ENCODE results near the gene PRKAB2. TPM values are rescaled to one million over a fixed set of nuclear protein-coding genes. Genes with fewer than 3 reads are reported as not detected.

PRKAB2 gene
- total and polyA plus RNA-seq, 2 of the 13 experiments (the other 11 are each of a cell fraction or from before 2014, with no cell fraction given) = 44.0 to 118 TPM

DNA sequence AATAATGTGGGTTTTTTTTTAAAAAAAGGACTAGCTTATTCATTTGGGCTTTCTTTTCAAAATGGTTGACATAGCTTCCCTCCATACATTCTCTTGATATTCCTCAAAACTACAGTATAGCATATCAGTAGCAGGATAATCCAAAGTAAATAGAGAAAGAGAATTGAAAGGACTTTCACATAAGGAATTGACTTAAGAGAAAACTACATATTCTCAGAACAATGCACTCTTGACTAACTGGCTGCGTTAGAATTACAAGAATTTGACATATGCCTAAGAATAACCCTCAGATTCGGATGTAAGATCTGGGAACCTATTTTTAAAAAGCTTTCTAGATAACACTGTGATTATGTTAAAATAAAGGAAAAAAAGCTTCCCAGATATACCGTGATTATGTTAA, 3.1 kb downstream of the PRKAB2 start (continued):
- TF ChIP-seq, protein P1, sequence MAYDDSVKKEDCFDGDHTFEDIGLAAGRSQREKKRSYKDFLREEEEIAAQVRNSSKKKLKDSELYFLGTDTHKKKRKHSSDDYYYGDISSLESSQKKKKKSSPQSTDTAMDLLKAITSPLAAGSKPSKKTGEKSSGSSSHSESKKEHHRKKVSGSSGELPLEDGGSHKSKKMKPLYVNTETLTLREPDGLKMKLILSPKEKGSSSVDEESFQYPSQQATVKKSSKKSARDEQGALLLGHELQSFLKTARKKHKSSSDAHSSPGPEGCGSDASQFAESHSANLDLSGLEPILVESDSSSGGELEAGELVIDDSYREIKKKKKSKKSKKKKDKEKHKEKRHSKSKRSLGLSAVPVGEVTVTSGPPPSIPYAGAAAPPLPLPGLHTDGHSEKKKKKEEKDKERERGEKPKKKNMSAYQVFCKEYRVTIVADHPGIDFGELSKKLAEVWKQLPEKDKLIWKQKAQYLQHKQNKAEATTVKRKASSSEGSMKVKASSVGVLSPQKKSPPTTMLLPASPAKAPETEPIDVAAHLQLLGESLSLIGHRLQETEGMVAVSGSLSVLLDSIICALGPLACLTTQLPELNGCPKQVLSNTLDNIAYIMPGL (CRISPR knock-in tag; IDR thresholded peaks at IDR 0.05; ENCODE audit: borderline replicate concordance in 1 of 2, low read depth in 1 of 2) = 0 out of 4 replicates have a peak, but pooled peaks of 1 of the 2 experiments have one; percentile 3
- TF ChIP-seq FOXA1 (IDR thresholded peaks at IDR 0.05) (no peak), FOXA1 (CRISPR knock-in tag; IDR thresholded peaks at IDR 0.05) (peak; percentile 49)
- TF ChIP-seq, protein P2, sequence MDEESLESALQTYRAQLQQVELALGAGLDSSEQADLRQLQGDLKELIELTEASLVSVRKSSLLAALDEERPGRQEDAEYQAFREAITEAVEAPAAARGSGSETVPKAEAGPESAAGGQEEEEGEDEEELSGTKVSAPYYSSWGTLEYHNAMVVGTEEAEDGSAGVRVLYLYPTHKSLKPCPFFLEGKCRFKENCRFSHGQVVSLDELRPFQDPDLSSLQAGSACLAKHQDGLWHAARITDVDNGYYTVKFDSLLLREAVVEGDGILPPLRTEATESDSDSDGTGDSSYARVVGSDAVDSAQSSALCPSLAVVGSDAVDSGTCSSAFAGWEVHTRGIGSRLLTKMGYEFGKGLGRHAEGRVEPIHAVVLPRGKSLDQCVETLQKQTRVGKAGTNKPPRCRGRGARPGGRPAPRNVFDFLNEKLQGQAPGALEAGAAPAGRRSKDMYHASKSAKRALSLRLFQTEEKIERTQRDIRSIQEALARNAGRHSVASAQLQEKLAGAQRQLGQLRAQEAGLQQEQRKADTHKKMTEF (CRISPR knock-in tag; IDR thresholded peaks at IDR 0.05) = no peak

DNA sequence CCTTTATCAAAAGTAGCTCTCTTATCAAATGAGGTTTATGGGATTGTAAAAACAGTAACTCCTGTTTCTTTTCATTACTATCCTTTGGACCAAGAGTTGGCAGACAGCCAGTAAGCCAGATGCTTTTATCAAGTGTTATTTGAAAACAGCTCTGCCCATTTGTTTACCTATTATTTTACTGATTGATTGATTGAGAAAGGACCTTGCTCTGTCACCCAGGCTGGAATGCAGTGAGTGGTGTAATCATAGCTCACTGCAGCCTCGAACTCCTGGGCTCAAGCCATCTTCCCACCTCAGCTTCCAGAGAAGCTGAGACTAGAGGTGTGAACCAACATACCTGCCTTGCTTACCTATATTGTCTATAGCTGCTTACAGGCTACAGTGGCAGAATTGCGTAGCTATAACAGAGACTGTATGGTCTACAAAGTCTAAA, 3.6 kb downstream of the PRKAB2 start:
- Histone ChIP-seq H3K9ac (ENCODE audit: insufficient read depth, low read depth, low read length) (peak overlapping the region; percentile 52), H2AFZ (ENCODE audit: low read length) (no peak overlapping the region), H4K20me1 (ENCODE audit: insufficient read depth, low read length) (peaks cover 20% of the 10 kb centered on the region; the same call in 1 of the 2 replicates), H3K4me3 (replicated peaks in 1 of 3; ENCODE audit: insufficient read depth in 1 of 3, low read depth in 2 of 3, low read length in 3 of 3) (peak overlapping the region; percentile 85 to 99 (median 99)), H3K9me3 (ENCODE audit: low read length) (no peaks in the 10 kb centered on the region), H3K79me2 (ENCODE audit: insufficient read depth, low read length) (peaks cover 88% of the 10 kb centered on the region), H3K36me3 (replicated peaks in 1 of 2; ENCODE audit: control insufficient read depth in 1 of 2, insufficient read depth in 2 of 2, low read length in 2 of 2) (peaks cover 3 to 37% of the 10 kb centered on the region in 2 experiments), H3K4me2 (ENCODE audit: low read depth, low read length) (peak overlapping the region; percentile 82), H3K27ac (ENCODE audit: extremely low read length, insufficient read depth, low read length) (peak overlapping the region; percentile 89), H3K27me3 (ENCODE audit: control insufficient read depth in 1 of 2, insufficient read depth in 2 of 2, low read length in 2 of 2) (peaks cover 0 to 4% of the 10 kb centered on the region in 2 experiments; a peak in 1 of 5 replicates), H3K4me1 (ENCODE audit: insufficient read depth, low read length) (peaks cover 38% of the 10 kb centered on the region)
- intact Hi-C loops (cut with micrococcal nuclease; ENCODE audit: unreplicated experiment) (no loop called here), in situ Hi-C loops (cut with HindIII; ENCODE audit: extremely low pct_ligation_motif_present, low pct_unique_long_range_greater_than_20kb) (no loop called here)
- BruUV-seq (replicated peaks) = no TSS peak
- ATAC-seq (peak; percentile 2; the same call in 2 of the 3 replicates), DNase-seq (ENCODE audit: low spot score) (peak; percentile 87), FAIRE-seq (peak; percentile 86)
- WGBS (ENCODE audit: low lambda C conversion rate) = 0% methylated on average over 2 of the region's 2 CpGs
- ChIA-PET CTCF (ENCODE audit: low intra/inter-chr PET ratio, low total read pairs) (no interaction called here), POLR2A (interaction anchor here (0.7 to 5.8 kb wide), 10 partner anchors 14 to 781 kb away, joined by 3 to 82 read pairs (median 5); partner anchors contain the start of gene CHD1L)
- peak; percentile 37; the same call in 1 of the 2 replicates for TF ChIP-seq SPEN (CRISPR knock-in tag; IDR thresholded peaks at IDR 0.05; ENCODE audit: low read depth)
- peak; percentile 43; the same call in 1 of the 2 replicates for TF ChIP-seq PHF8 (CRISPR knock-in tag; IDR thresholded peaks at IDR 0.05)
- TF ChIP-seq, protein P3, sequence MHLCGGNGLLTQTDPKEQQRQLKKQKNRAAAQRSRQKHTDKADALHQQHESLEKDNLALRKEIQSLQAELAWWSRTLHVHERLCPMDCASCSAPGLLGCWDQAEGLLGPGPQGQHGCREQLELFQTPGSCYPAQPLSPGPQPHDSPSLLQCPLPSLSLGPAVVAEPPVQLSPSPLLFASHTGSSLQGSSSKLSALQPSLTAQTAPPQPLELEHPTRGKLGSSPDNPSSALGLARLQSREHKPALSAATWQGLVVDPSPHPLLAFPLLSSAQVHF (CRISPR knock-in tag; IDR thresholded peaks at IDR 0.05) = no peak
- TF ChIP-seq, protein P4, sequence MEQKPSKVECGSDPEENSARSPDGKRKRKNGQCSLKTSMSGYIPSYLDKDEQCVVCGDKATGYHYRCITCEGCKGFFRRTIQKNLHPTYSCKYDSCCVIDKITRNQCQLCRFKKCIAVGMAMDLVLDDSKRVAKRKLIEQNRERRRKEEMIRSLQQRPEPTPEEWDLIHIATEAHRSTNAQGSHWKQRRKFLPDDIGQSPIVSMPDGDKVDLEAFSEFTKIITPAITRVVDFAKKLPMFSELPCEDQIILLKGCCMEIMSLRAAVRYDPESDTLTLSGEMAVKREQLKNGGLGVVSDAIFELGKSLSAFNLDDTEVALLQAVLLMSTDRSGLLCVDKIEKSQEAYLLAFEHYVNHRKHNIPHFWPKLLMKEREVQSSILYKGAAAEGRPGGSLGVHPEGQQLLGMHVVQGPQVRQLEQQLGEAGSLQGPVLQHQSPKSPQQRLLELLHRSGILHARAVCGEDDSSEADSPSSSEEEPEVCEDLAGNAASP (CRISPR knock-in tag; IDR thresholded peaks at IDR 0.05; ENCODE audit: borderline replicate concordance) = peak; percentile 21; the same call in 1 of the 2 replicates
- TF ChIP-seq BCL6 (CRISPR knock-in tag; IDR thresholded peaks at IDR 0.05) = peak; percentile 79
- 0 out of 2 replicates have a peak, but pooled peaks have one; percentile 35 for TF ChIP-seq BORCS8-MEF2B (CRISPR knock-in tag; IDR thresholded peaks at IDR 0.05)
- TF ChIP-seq, protein P5, sequence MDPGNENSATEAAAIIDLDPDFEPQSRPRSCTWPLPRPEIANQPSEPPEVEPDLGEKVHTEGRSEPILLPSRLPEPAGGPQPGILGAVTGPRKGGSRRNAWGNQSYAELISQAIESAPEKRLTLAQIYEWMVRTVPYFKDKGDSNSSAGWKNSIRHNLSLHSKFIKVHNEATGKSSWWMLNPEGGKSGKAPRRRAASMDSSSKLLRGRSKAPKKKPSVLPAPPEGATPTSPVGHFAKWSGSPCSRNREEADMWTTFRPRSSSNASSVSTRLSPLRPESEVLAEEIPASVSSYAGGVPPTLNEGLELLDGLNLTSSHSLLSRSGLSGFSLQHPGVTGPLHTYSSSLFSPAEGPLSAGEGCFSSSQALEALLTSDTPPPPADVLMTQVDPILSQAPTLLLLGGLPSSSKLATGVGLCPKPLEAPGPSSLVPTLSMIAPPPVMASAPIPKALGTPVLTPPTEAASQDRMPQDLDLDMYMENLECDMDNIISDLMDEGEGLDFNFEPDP (CRISPR knock-in tag; conservative IDR thresholded peaks at IDR 0.05) = no peak
- TF ChIP-seq, protein P6, sequence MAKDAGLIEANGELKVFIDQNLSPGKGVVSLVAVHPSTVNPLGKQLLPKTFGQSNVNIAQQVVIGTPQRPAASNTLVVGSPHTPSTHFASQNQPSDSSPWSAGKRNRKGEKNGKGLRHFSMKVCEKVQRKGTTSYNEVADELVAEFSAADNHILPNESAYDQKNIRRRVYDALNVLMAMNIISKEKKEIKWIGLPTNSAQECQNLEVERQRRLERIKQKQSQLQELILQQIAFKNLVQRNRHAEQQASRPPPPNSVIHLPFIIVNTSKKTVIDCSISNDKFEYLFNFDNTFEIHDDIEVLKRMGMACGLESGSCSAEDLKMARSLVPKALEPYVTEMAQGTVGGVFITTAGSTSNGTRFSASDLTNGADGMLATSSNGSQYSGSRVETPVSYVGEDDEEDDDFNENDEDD (CRISPR knock-in tag; IDR thresholded peaks at IDR 0.05; ENCODE audit: borderline replicate concordance) = peak; percentile 51; the same call in 1 of the 2 replicates
- peak; percentile 81 for TF ChIP-seq SOX5 (CRISPR knock-in tag; IDR thresholded peaks at IDR 0.05; ENCODE audit: borderline replicate concordance)
- peak; percentile 59 for TF ChIP-seq MEF2D (CRISPR knock-in tag; IDR thresholded peaks at IDR 0.05)
- 0 out of 2 replicates have a peak, but pooled peaks have one; percentile 40 for TF ChIP-seq SSRP1 (CRISPR knock-in tag; IDR thresholded peaks at IDR 0.05)
